Activated gamma-delta T cell treated with anti-CD3 and anti-CD28 coated beads, Interleukin-2, amount 50 U/mL, for 16 hours (primary cell): Measurements from ENCODE around the gene TSR1.

Experiments used
- DNase-seq: peaks from one replicate; pipeline ENCODE4 v3.0.0-alpha.2; 2020; ENCODE audit warnings: low read depth

Gene TSR1

GRCh38 chr17:2279707-2280106 is 56.5 kb downstream of the TSR1 start:
- no peak for DNase-seq

- DNase-seq, result no peak
These were observed 58.7 kb downstream of the TSR1 start for GRCh38 chr17:2277429-2278170.

GRCh38 chr17:2275722-2276121 is 60.5 kb downstream of the TSR1 start:
- no peak for DNase-seq

GRCh38 chr17:2274414-2274813 is 61.8 kb downstream of the TSR1 start:
- no peak for DNase-seq
